Measurements from ENCODE around the gene APOBEC3G.

DNA sequence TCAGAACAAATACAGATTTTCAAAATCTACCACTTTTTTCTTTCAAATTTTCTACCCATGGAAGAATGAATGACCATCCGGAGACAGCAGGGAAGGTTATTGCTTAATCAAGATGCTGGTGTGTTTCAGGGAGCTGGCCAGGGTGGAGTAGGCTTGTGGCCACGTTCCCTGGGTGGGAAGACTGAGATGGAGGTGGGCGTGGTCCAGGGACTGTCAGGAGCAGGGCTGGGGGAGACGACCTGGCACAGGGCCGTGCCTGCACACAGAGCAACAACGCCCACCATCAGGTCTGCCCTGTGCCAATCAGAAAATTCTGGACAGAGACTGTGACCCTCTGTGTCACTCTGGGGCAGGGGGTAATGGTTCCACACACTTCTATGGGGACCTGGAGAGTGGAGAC, 12.9 kb downstream of the APOBEC3G start:
- no peak for TF ChIP-seq POLR2A (IDR thresholded peaks at IDR 0.05; ENCODE audit: extremely low read depth, insufficient read length)
- TF ChIP-seq, protein P1, sequence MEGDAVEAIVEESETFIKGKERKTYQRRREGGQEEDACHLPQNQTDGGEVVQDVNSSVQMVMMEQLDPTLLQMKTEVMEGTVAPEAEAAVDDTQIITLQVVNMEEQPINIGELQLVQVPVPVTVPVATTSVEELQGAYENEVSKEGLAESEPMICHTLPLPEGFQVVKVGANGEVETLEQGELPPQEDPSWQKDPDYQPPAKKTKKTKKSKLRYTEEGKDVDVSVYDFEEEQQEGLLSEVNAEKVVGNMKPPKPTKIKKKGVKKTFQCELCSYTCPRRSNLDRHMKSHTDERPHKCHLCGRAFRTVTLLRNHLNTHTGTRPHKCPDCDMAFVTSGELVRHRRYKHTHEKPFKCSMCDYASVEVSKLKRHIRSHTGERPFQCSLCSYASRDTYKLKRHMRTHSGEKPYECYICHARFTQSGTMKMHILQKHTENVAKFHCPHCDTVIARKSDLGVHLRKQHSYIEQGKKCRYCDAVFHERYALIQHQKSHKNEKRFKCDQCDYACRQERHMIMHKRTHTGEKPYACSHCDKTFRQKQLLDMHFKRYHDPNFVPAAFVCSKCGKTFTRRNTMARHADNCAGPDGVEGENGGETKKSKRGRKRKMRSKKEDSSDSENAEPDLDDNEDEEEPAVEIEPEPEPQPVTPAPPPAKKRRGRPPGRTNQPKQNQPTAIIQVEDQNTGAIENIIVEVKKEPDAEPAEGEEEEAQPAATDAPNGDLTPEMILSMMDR (IDR thresholded peaks at IDR 0.05; ENCODE audit: low read depth, low read length) = no peak

Data from NB4 (cell line).